Stimulated activated CD8-positive, alpha-beta memory T cell treated with anti-CD3 and anti-CD28 coated beads, Interleukin-2, amount 100 ng/mL, for 1 hour (primary cell): Measurements from ENCODE around the gene KCNJ9.

Experiments used
- DNase-seq, 2 donors: peaks; one replicate each; pipeline ENCODE4 v3.0.0-alpha.2; 2020; ENCODE audit warnings: low read depth in 2 of 2

The KCNJ9 gene

DNA sequence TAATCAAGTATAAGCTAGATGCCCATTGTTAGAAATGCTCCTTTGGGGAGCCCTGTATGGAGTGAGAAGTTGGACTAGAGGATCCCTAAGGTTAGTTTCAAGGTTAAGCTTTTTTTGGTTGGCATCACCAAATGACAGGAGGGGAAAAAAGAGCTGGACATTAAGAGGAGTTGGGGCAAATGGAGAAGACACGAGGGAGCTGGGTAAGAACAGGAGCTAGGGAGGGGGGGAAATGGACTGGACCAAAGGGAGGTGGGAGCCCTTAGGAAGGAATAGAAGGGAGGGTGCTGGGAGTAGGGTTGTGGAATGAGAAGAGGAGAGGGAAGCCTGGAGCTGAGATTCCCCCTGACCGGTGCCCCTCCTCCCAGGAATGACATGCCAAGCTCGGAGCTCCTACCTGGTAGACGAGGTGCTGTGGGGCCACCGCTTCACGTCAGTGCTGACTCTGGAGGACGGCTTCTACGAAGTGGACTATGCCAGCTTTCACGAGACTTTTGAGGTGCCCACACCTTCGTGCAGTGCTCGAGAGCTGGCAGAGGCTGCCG is 5.9 kb downstream of the KCNJ9 start:
- no peak for DNase-seq

DNA sequence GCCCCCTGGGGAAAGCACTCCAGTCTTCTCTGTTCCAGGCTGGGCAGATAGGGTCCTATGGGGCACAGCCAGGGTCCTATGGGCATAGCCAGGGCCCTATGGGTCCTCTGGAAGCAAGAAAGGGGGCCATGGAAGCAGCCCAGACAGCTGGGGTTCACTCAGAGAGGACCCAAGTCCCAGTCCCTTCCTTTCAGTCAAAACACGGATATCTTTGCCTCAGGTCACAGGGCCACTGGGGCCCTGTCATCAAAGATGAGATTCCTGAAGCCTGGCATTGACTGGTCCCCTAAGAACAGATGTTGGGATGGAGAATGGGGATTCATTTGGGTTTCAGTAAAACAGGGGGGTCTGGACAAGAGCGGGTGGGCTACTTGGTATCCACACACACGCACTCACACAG is 8.5 kb downstream of the KCNJ9 start:
- no peak for DNase-seq

DNA sequence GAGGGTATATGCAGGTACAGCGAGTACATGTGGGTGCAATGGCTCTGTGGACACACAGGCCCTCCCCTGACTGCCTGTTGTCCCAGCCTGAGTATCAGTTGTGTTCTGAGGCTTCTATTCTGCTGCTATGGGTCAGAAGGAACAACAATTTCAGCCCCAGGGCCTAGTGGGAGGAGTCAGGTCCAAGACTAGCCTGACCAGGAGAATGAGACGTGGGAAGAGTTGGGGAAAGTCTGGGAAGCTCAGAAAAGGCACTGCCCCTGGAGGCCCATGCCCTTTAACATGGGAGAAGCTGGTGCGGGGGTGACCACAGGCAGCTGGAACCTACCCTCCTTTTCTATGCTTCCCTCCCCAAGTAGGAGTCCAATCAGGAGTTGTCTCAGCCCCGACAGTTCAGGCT is 9.4 kb downstream of the KCNJ9 start:
- DNase-seq: no peak

DNA sequence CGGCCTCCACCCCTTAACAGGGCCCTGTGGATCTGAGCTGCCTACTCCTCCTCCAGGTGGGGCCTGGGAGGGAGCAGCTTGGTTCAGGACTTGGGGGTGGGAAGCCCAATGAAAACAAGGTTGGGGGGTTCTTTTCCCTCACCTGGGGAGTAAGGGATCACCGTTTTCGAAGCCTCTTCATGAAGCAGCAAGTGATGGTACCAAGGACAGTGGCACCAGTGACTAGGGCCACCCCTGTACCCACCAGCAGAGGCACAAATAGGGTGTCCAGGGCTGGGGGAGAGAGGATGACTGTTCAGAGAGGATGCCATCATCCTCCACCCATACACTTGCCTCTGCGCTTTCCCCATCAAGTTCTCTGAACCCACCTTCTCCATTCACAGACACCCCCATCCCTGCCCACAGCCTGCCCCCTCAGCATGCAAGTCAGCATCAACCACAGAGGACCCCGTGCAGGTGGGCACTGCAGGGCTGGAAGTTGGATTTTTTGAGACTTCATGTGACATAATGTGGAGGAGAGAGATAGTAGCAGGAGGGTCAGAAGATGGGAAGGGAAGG is 10.4 kb downstream of the KCNJ9 start:
- DNase-seq: no peak

DNA sequence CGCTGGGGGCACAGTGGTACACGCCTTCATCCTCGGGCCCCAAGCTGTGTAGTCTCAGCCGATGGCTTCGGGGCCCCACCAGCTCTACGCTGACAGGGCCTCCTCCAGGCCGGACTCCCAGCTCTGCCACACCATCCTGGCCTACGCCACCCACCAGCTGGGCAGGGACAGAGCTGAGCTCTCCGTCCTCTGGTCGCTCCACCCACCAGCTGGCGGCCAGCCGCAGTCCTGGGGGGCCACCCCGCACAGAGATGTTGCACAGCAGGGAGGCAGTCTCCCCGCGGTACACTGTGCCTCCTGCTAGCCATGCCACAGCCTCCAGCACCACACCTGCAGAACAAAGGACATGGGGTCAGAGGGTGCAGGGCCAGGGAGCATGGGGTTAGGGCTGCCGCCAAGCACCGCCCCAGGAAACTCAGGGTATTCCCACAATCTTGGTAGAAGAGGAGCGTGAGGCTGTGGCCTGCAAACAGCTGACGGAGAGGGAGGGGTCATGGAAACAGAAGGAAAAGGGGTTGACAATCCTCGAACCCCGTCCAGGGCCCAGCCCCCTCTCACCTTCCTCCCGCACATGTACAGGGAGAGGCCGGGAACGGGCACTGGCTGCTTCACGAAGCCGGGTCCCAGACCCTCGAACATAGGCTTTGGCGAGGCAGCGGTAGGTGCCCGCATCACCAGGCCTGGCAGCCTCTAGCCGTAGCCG is 11.2 kb downstream of the KCNJ9 start:
- no peak for DNase-seq

DNA sequence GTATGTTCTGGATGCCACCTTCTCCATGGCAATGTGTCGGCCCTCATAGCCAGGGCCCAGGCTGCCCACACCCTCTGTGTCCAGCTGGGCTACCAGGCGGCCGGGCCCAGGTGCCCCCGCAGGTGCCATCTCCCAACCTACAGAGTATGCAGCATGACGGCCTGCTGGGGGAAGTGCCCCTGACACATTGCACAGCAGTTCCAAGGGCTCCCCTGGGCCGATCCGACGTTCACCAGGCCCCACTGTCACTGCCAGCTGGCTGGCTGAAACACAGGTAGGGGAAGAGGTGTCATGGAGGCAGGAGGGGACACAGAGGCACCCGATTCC is 11.7 kb downstream of the KCNJ9 start:
- DNase-seq: no peak

DNA sequence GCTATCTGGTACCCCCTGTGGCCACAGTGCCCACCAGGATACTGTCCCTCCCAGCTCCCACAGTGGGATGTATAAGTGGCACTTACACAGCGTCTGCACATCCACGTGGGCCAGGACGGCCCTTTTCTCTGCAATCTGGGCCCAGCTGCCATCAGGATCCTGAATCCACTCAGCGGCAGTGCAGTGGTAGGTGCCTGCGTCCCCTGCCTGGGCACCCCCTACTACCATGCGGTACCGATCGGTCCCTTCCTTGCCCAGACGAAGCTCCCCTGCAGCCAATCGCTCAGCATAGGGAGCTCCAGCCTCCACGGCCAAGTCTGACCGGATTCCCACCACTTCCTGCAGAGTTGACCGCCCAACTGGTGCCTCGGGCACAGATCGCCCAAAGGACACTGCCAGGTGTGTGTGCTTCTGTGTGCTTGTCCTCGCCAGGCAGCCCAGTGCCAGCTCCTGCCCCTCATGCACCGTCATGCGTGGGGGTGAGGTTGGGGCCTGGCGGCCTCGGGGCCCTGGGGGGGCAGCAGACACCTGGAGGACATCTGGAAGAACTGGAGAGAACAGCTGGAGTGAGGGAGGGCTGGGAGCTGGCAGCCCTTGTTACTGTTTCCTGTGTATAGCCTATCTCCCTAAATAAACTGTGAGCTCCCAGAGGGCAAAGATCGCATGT is 12.4 kb downstream of the KCNJ9 start:
- no peak for DNase-seq

DNA sequence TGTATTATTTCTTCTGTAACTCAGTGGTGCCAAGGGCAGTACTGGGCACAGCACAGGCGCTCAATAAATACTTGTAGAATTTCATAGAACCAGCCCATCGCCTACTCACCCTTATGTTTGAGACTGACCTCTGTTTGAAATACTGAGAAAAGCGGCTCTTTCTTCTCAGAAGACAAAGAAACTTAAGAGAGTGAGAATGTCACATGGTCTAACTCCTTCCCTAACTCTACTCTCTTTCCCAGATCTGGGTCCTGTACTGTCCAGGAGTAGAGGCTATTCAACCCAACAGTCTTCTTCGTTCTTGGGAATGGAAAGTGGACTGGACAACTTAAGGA is 12.9 kb downstream of the KCNJ9 start:
- DNase-seq: no peak

DNA sequence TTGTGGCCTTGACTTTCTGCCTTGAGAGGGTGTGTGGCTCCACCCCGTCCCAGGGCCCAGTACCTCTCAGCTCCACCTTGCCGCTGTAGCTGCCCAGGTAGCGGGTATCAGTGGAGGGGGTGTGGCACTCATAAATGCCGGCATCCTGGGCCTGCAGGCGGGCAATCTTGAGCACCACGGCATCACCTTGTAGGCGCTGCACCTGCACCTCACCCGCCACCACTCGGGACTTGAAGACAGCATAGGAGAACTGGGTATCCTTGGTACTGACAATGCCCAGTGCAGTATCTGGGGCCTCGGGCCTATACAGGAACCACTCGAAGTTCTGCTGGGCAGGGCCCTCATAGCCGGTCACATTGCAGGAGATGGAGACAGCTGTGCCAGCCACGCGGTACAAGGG is 13.5 kb downstream of the KCNJ9 start:
- DNase-seq: no peak

DNA sequence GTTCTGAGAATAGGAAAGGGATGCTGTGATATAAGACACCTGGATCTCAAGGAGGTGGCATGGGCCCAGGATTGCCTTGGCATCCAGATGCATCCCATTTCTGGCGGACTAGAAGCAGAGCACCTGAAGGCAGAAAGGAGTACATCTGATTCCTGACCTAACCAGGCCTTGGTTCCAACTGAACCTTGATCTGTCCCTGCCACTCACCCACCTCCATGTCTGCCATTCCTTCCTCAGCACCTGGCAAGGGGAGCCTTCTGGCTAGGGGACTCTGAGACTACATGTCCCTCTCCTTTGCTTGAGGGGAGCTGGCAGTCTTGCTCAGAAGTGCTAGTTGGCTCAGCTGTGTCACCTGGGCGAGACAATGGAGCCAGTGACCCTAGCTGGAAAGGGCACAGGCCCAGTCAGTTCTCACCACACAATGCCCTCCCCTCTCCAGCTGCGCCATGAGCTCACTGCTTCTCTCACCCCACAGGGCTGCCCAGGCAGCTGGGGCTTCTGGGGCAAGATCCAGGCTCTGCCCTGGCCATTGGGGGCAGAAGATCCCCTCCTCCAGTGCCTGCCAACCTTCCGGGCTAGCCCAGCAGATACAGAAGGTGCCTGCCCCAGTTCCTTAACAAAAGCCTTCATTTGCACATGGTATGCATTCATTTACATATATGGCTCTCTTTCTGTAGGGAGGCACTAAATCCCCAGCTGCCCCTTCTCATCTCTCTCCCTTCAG is 14.2 kb downstream of the KCNJ9 start:
- DNase-seq: no peak

DNA sequence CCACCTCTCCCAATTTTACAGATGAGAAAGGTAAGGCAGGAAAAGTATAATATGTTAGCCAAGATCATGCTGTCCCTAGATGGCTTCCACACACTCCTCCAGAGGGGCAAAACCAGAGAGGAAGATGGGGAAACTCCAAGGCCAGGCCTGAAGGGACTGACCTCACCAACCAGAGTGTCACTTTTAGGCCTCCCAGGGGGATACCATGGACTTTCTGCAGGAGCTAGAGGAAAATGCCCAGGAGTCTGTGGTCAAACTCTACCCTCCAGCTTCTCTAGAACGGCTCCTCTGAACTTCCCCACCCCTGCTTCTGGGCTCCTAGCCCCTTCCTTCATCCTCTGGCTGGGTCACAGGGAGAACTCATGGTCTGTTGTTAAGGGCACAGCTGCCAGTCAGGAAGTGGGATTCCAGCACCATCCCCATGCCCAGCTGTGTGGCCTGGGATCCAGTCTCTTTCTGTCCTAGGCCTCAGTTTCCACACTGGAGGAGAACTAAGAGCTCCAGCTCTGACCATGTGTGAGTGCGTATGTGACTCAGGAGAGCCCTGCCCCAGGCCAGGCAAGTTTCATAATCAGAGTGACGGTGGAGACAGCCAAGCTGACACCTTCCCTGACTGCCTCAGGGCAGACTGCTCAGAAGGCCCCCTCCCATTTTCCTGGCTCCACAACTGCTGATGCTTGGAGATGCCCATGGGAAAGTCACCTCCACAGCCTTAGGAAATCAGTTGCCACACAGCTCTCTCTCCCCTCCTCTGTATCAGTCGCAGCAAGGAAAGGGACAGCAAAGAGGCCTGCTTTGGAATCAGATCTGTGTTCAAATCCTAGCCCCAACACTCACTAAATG is 15.2 kb downstream of the KCNJ9 start:
- DNase-seq: no peak

DNA sequence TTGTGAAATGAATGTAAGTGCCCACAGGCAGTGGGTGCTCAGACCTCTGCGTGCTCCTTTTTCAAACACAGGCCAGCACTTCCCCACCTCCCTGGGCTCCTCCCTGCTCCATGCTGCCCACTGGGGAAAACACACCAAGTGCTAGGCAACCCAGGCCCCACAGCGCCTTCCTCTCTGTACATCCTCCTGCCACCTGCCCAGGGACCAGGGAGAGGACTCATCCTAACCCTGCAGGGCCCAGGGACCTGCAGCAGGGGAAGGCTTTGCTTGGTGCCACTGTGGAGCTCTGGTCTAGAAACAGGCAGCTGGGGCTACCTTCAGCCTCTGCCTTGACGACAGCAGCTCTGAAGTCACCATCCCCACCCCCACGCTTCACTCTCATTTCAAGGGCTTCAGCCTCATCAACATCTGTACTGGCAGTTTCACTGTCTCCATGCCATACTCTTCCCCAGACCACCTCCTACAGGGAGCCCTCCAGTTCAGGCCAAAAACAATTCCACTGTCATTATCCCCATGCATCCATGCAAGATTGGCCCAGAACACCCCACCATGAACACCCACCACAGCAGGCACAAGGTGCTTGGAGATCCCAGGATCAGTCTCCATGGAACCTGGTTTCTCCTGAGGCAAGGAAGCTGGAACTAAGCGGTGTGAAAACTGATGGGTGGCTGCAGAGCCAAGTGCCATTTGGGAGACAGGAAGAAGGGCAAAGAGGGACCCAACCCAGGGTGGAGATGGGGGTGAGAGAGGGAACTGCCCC is 16.0 kb downstream of the KCNJ9 start:
- DNase-seq: no peak

DNA sequence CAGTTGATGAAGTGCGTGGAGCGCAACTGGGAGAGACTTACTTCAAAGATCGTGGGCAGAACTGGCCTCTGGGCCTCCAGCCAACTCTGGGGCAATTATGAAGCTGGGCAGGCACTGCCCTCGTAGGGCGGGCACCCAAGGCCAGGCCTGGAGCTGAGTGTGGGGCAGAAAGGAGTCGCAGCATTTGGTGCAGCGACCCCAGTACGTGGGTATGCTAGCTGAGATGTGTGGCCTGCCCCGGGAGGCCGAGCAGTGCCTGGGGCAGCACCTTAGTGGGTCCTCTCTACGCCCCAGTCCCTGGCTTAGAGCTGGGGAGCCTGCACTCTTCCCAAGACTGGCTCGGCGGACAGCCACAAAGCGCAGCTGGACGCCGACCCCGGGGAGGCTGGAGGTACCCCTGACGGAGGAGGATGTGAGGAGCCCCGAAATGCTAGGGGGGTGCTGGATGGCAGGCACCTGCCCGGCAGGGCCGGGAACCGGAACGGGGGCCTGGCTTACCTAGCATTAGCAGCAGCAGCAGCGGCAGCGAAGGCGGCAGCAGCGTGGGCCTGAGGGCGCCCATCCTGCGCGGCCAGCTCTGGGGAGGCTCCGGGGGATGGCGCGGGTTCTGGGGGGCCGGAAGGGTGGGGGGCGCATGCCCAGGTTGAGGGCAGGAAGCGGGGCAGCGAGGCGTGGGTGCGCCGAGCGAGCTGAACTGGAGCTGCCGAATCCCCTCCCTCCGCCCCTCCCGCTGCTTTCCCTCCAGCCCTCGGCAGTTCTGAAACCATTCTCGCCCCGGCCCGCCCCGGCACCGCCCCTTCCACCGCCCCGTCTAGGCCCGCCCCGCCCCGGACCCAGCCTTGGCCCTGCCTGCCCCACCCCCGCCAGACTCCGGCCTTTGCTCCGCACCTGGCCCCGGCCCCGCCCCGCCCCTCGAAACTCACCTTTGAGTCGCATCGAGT is 16.8 kb downstream of the KCNJ9 start, which contains the start of gene IGSF8:
Gene IGSF8, minus strand, starts transcription at position 709 of the 941 bp plus-strand sequence. Its CDS starts 147 bp downstream, at position 562.
- peak; percentile 88 to 90 for DNase-seq

DNA sequence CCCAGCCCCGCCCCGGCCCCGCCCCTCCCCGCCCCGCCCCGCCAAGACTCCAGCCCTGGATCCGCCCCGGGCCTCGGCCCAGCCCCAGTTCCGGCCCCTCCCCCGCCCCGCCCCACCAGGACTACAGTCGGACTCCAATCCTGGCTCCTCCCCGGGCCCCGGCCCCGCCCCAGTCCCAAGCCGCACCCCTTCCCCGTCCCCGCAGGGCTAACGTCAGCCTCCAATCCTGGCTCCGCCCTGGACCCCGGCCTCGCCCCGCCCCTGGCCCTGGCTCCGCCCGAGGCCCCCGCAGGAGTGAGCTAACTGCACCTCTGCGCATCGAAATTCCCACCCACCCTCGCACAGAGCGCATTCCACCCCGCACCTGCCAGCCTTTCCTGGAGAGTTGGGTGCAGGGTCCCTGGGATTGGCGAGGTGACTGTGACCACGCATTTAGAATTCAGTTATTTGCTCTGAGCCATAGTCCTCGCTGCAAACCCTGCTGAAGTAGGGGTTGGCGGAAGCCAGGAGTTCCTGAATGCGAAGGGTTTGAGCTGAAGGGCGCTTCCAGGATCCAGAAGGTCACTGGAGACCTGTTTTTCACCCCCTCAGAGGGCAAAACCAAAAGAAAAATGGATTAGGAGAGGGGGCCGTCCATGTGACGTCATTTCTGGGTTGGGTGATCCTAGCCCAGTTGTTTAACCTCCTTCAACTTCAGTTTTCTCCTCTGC is 17.7 kb downstream of the KCNJ9 start:
- DNase-seq: peak; percentile 97 to 98

DNA sequence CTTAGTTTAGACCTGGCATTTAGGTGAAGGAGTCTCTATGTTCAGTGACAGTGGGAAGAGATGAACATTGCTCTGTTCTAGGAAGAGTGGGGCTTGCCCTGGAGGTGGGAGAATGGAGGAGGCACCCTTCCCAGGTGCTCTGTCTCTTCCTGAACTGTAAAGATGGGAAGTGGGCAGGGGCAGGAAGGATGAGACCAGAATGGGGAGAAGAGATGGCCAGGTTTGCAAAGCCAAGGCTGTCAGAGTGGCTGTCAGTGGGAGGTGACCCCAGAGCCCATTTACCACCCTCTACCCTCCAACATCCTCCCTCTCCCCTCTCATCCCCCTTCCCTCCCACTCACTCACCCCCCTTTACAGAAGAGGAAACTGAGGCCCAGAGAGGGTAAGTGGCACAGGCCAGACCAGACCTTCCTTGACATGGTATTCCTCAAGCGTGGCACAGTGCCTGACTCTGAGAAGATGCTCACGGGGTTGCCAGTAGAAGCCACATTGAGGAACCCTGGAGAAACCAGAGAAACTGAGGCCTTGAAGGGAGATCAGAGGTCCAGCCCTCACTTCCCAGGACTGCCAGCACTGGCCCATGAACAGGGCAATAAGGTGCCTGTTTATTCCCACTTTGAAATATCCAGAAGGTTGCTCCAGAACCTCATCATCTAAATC is 18.5 kb downstream of the KCNJ9 start:
- DNase-seq: no peak

DNA sequence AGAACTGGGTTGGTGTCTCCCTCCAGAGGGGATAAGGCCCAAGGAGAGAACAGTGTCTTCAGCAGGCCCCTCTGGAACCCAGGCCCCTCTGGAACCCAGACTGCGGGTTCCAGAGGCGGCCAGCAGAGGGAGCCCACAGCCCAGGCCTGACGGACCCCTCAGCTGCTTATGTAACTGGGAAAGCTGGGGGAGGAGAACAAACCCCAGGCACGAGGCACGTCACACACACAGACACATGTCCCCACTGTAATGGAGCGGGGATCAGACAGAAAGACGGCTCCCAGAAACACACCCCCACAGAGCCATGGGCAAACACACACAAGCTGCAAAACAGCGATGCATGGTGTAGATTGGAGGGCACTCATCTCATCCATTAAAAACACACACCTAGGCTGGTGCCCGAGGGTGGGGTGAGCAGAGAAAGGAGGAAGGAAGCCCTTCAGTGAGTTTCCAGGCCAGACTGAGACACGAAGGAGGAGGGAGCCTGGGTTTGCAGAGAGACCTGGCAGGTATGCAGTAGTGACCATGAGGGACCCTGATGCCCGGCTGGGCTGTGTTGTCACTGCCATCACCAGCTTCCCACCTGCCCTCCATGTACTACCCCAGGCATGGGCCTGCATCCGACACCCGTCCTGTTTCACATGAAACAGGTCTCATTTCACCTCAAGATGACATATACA is 19.8 kb downstream of the KCNJ9 start:
- DNase-seq: peak; percentile 41 to 54

DNA sequence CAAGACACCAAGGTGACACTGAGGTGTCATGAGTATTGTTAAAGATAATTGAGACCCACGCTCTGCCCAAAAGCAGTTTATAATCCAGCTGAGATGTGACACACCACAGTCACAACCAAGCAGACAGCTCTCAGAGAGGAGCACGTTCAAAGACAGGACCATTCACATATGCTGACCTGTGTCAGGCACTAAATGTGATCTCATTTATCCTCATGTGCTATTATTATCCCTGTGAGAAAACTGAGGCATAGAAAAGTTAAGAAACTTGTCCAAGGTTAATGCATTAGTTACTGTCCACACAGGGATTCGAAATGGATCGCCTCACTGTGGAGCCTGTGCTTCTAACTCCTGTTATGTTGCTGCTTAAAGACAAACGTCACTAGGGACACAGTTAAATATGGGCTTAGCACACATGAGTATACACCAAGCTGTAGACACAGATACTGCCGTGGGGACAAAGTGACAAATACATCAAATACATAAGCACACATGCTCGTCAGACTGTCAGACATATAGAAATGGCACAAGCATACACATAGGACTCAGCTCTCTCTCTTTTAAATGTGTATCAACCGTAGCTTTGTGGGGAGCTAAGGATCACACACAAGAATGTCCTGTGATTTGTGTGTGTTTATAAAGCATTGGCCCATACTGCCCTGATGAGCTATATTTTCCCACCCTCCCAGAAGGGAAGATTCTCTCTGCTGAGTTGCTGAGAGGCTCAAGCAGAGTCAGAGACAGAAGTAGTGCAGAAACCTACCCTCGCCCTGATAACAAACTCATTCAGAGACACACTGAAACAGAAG is 20.6 kb downstream of the KCNJ9 start:
- no peak for DNase-seq
